GM12878 (cell line): ENCODE results near the gene ELANE. TPM values are rescaled to one million over a fixed set of nuclear protein-coding genes. Genes with fewer than 3 reads are reported as not detected.

Experiments used
- ATAC-seq: fragments of 200-7000 bp; cut with Tn5 transposase; 3 replicates; pipeline ENCODE4 v1.9.1; 2020; ENCODE audit warnings: mild to moderate bottlenecking, moderate library complexity
- BruUV-seq: library from RNA; stranded (reverse); fragments of 400-500 nt; replicated peaks from 2 replicates; lab custom pipeline; 2021; lab: Mats Ljungman, UMichigan
- CTCF ChIA-PET: fragments of 300-600 bp; sonication (Branson Sonifier 250); formaldehyde crosslinking; extraction: SDS; loops from one replicate; lab custom pipeline; 2021; ENCODE audit warnings: inconsistent platforms; lab: Yijun Ruan, JAX
- POLR2A ChIA-PET: fragments of 350-600 bp; formaldehyde crosslinking; extraction: SDS; loops from one replicate; lab custom pipeline; 2021; ENCODE audit warnings: inconsistent platforms; lab: Charles Lee
- RAD21 ChIA-PET: fragments of 300-600 bp; sonication (Branson Sonifier 250); formaldehyde crosslinking; loops from one replicate; lab custom pipeline; 2023; ENCODE audit warnings: antibody characterized with exemption; ENCODE audit not compliant: unreplicated experiment; lab: Charles Lee
- SMC1A ChIA-PET: fragments of 300-600 bp; sonication (Branson Sonifier 250); formaldehyde crosslinking; loops from one replicate; lab custom pipeline; 2023; ENCODE audit not compliant: unreplicated experiment, uncharacterized antibody; lab: Charles Lee
- DNase-seq: peaks from one replicate; pipeline ENCODE4 v3.0.0-alpha.2; 2011; ENCODE audit warnings: low read depth, low spot score
- FAIRE-seq: peaks from 3 replicates; lab custom pipeline; 2011; peaks lifted over from hg19 to GRCh38; lab: Jason Lieb, UNC
- H2AFZ ChIP-seq: 2 replicates; pipeline ENCODE4 v1.6.0; 2011; ENCODE audit warnings: low read depth, low read length, control low read depth; ENCODE audit not compliant: control insufficient read depth
- H3K27ac ChIP-seq: 2 replicates; pipeline ENCODE4 v1.5.1; 2011; ENCODE audit warnings: control low read depth; ENCODE audit not compliant: control insufficient read depth, insufficient read depth
- H3K27me3 ChIP-seq, 2 experiments: replicated peaks in 1 of 2; 2 replicates each; pipeline versions ENCODE4 v1.6.0 to v1.6.1; 2011; ENCODE audit warnings: low read length in 1 of 2; ENCODE audit not compliant: control insufficient read depth in 2 of 2, insufficient read depth in 2 of 2
- H3K36me3 ChIP-seq, 2 experiments: 2 replicates each; pipeline ENCODE4 v1.5.1; 2011; ENCODE audit warnings: low read length in 1 of 2; ENCODE audit not compliant: control insufficient read depth in 2 of 2, insufficient read depth in 2 of 2
- H3K4me1 ChIP-seq: 2 replicates; pipeline ENCODE4 v1.6.1; 2011; ENCODE audit warnings: mild to moderate bottlenecking, low read length, moderate library complexity, mixed read lengths; ENCODE audit not compliant: control insufficient read depth, insufficient read depth
- H3K4me2 ChIP-seq: 2 replicates; pipeline ENCODE4 v1.6.0; 2011; ENCODE audit warnings: control low read depth; ENCODE audit not compliant: control insufficient read depth, insufficient read depth
- H3K4me3 ChIP-seq: fragments of 200-600 bp; sonication (generic); 2 replicates; pipeline ENCODE4 v1.5.1; 2016
- H3K79me2 ChIP-seq: 2 replicates; pipeline ENCODE4 v1.6.0; 2011; ENCODE audit warnings: low read length; ENCODE audit not compliant: control insufficient read depth, insufficient read depth
- H3K9ac ChIP-seq: 2 replicates; pipeline ENCODE4 v1.8.0; 2011; ENCODE audit warnings: low read length, control low read depth, mixed read lengths; ENCODE audit not compliant: control insufficient read depth, insufficient read depth
- H3K9me3 ChIP-seq: replicated peaks from 3 replicates; pipeline ENCODE4 v1.5.1; 2011; ENCODE audit warnings: mild to moderate bottlenecking, low read length; ENCODE audit not compliant: control insufficient read depth, insufficient read depth
- H4K20me1 ChIP-seq: 2 replicates; pipeline ENCODE4 v1.6.0; 2011; ENCODE audit not compliant: control insufficient read depth, insufficient read depth
- ASH2L ChIP-seq: fragments of 300-600, 200-600 bp; sonication (generic); IDR thresholded peaks from 2 replicates; pipeline ENCODE4 v1.6.1; 2017; ENCODE audit warnings: low read depth, mild to moderate bottlenecking, borderline replicate concordance
- IKZF1 ChIP-seq: fragments of 450-650 bp; conservative IDR thresholded peaks from 2 replicates; pipeline ENCODE4 v1.6.1; 2017; ENCODE audit warnings: antibody characterized with exemption, mild to moderate bottlenecking
- MTA3 ChIP-seq: IDR thresholded peaks from 2 replicates; pipeline ENCODE4 v1.6.1; 2012; ENCODE audit warnings: low read length, inconsistent platforms, borderline replicate concordance
- PAX8 ChIP-seq: fragments of 450-650 bp; IDR thresholded peaks from 2 replicates; pipeline ENCODE4 v1.6.1; 2017; ENCODE audit warnings: mild to moderate bottlenecking, moderate library complexity
- SP1 ChIP-seq: IDR thresholded peaks from one replicate; pipeline ENCODE4 v1.6.1; 2011; ENCODE audit warnings: low read depth, low read length
- SUPT20H ChIP-seq: IDR thresholded peaks from 2 replicates; pipeline ENCODE4 v1.6.1; 2011; ENCODE audit warnings: low read depth, mild to moderate bottlenecking, low read length, moderate library complexity, borderline replicate concordance; ENCODE audit not compliant: control insufficient read depth
- TCF3 ChIP-seq: IDR thresholded peaks from 2 replicates; pipeline ENCODE4 v1.6.1; 2012; ENCODE audit warnings: low read depth, mild to moderate bottlenecking, low read length, borderline replicate concordance; ENCODE audit not compliant: insufficient read depth
- ZNF217 ChIP-seq: fragments of 450-650 bp; IDR thresholded peaks from 2 replicates; pipeline ENCODE4 v1.6.1; 2017; ENCODE audit warnings: antibody characterized with exemption, mild to moderate bottlenecking
- ZNF384 ChIP-seq: IDR thresholded peaks from 2 replicates; pipeline ENCODE4 v1.6.1; 2012; ENCODE audit warnings: low read depth, mild to moderate bottlenecking, low read length, improper control_type of control experiment, borderline replicate concordance
- WGBS: methylation state at CpG from one replicate; pipeline ENCODE4 v1.1.6; 2016; ENCODE audit warnings: low lambda C conversion rate; ENCODE audit not compliant: insufficient replicate concordance, insufficient coverage; ENCODE audit errors: missing lambda C conversion rate; 5-methylcytosine and 5-hydroxymethylcytosine counted together
- in situ Hi-C: fragments of 300-500 bp; cut with MboI; formaldehyde crosslinking; loops from 9 replicates; pipeline ENCODE4 v1.14.3; 2018; ENCODE audit warnings: mixed read lengths
- intact Hi-C: fragments of 100-400 bp; cut with micrococcal nuclease; formaldehyde crosslinking; loops from one replicate; pipeline ENCODE4 v1.14.2; 2022; ENCODE audit not compliant: unreplicated experiment
- polyA plus RNA-seq, 11 experiments: library from polyadenylated mRNA; depleted of rRNA in 4 of 11; unstranded in 6 of 11; stranded (reverse) in 5 of 11; fragments of >200 nt; fragmentation: Nextera tagmentation in 4 of 11; fragmentation: Illumina TruSeq in 1 of 11; extraction: Ambion mirVana in 4 of 11; extraction: Trizol in 1 of 11; gene quantifications; 1 replicate in 1 of 11; 2 replicates in 10 of 11; pipeline versions ENCODE4 v1.2.1 to v1.2.3, GENCODE V29; 2011 to 2016; ENCODE audit warnings: inconsistent platforms in 2 of 11, missing spikeins in 2 of 11, low read depth in 1 of 11
- total RNA-seq, 4 experiments: library from RNA; depleted of rRNA in 3 of 4; stranded (reverse); fragments of >200 nt in 3 of 4; fragmentation: Illumina TruSeq in 1 of 4; extraction: Trizol in 1 of 4; gene quantifications; 2 replicates each; pipeline versions ENCODE4 v1.2.1 to v1.2.3, GENCODE V29; 2013 to 2021
- TF ChIP-seq, protein P1 (sequence below): fragments of 150-350 bp; IDR thresholded peaks from 2 replicates; pipeline ENCODE4 v1.6.1; 2016; ENCODE audit warnings: low read depth, low read length
- TF ChIP-seq, protein P2 (sequence below): IDR thresholded peaks from 2 replicates; pipeline ENCODE4 v1.6.1; 2011; ENCODE audit warnings: mild to moderate bottlenecking, low read depth, low read length, moderate library complexity; ENCODE audit not compliant: insufficient replicate concordance
- TF ChIP-seq, protein P3 (sequence below): IDR thresholded peaks from 2 replicates; pipeline ENCODE4 v1.6.1; 2012; ENCODE audit warnings: low read depth, low read length, improper control_type of control experiment
- TF ChIP-seq, protein P4 (sequence below): fragments of 450-650 bp; conservative IDR thresholded peaks from 2 replicates; pipeline ENCODE4 v1.6.1; 2017; ENCODE audit warnings: mild to moderate bottlenecking, moderate library complexity

The ELANE gene
- total and polyA plus RNA-seq, 10 of the 15 experiments (the other 5 are each of a cell fraction or from before 2014, with no cell fraction given), result not detected

DNA sequence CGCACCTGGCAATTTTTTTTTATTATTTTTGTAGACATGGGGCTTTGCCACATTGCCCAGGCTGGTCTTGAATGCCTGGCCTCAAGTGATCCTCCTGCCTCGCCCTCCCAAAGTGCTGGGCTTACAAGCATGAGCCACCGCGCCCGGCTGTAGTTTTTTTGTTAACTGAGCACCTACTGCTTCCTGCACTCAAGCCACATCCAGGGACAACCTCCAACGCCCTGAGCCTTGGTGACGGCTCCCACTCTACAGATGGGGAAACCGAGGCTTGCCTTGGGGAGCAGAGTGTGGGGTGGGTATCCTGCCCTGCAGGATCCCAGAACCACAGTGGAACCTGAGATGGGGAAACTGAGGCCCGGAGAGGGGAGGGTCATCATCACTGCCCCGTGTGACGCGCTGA, 3.0 kb downstream of the ELANE start:
- Histone ChIP-seq H3K27me3 (no peaks in the 10 kb centered on the region; a peak in 1 of 4 replicates), H3K9ac (no peak overlapping the region), H3K4me3 (no peak overlapping the region), H3K4me1 (no peaks in the 10 kb centered on the region), H3K27ac (no peak overlapping the region), H4K20me1 (no peaks in the 10 kb centered on the region), H3K79me2 (no peaks in the 10 kb centered on the region), H3K36me3 (no peaks in the 10 kb centered on the region), H3K4me2 (no peak overlapping the region), H3K9me3 (no peaks in the 10 kb centered on the region), H2AFZ (no peak overlapping the region)
- in situ Hi-C loops (loop anchor here (5.0 kb wide), 2 partner anchors 67 to 132 kb away; no protein-coding TSS in a partner anchor), intact Hi-C loops (no loop called here)
- 70% methylated on average over 12 of the region's 12 CpGs for WGBS
- no TSS peak for BruUV-seq
- DNase-seq, result no peak
- no peak for FAIRE-seq
- POLR2A ChIA-PET, result no interaction called here
- CTCF ChIA-PET, result interaction anchor here (0.7 to 2.2 kb wide), 2 partner anchors 9 to 129 kb away, joined by 3 to 8 read pairs; partner anchors contain the start of gene WDR18
- RAD21 ChIA-PET, result no interaction called here
- no peak for ATAC-seq
- SMC1A ChIA-PET, result interaction anchor here (0.9 kb wide), 1 partner anchor 129 kb away, joined by 3 read pairs; the partner anchor contains the start of gene WDR18
- TF ChIP-seq ASH2L (no peak), ZNF217 (no peak), TCF3 (no peak), ZNF384 (no peak), SUPT20H (no peak), MTA3 (no peak), IKZF1 (no peak), PAX8 (no peak), SP1 (no peak)
- TF ChIP-seq, protein P1, sequence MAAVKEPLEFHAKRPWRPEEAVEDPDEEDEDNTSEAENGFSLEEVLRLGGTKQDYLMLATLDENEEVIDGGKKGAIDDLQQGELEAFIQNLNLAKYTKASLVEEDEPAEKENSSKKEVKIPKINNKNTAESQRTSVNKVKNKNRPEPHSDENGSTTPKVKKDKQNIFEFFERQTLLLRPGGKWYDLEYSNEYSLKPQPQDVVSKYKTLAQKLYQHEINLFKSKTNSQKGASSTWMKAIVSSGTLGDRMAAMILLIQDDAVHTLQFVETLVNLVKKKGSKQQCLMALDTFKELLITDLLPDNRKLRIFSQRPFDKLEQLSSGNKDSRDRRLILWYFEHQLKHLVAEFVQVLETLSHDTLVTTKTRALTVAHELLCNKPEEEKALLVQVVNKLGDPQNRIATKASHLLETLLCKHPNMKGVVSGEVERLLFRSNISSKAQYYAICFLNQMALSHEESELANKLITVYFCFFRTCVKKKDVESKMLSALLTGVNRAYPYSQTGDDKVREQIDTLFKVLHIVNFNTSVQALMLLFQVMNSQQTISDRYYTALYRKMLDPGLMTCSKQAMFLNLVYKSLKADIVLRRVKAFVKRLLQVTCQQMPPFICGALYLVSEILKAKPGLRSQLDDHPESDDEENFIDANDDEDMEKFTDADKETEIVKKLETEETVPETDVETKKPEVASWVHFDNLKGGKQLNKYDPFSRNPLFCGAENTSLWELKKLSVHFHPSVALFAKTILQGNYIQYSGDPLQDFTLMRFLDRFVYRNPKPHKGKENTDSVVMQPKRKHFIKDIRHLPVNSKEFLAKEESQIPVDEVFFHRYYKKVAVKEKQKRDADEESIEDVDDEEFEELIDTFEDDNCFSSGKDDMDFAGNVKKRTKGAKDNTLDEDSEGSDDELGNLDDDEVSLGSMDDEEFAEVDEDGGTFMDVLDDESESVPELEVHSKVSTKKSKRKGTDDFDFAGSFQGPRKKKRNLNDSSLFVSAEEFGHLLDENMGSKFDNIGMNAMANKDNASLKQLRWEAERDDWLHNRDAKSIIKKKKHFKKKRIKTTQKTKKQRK, result no peak
- TF ChIP-seq, protein P2, sequence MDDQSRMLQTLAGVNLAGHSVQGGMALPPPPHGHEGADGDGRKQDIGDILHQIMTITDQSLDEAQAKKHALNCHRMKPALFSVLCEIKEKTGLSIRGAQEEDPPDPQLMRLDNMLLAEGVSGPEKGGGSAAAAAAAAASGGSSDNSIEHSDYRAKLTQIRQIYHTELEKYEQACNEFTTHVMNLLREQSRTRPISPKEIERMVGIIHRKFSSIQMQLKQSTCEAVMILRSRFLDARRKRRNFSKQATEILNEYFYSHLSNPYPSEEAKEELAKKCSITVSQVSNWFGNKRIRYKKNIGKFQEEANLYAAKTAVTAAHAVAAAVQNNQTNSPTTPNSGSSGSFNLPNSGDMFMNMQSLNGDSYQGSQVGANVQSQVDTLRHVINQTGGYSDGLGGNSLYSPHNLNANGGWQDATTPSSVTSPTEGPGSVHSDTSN, result no peak
- TF ChIP-seq, protein P3, sequence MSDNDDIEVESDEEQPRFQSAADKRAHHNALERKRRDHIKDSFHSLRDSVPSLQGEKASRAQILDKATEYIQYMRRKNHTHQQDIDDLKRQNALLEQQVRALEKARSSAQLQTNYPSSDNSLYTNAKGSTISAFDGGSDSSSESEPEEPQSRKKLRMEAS, result no peak
- TF ChIP-seq, protein P4, sequence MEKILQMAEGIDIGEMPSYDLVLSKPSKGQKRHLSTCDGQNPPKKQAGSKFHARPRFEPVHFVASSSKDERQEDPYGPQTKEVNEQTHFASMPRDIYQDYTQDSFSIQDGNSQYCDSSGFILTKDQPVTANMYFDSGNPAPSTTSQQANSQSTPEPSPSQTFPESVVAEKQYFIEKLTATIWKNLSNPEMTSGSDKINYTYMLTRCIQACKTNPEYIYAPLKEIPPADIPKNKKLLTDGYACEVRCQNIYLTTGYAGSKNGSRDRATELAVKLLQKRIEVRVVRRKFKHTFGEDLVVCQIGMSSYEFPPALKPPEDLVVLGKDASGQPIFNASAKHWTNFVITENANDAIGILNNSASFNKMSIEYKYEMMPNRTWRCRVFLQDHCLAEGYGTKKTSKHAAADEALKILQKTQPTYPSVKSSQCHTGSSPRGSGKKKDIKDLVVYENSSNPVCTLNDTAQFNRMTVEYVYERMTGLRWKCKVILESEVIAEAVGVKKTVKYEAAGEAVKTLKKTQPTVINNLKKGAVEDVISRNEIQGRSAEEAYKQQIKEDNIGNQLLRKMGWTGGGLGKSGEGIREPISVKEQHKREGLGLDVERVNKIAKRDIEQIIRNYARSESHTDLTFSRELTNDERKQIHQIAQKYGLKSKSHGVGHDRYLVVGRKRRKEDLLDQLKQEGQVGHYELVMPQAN, result no peak
